Measurements from ENCODE around the gene PIK3AP1.
"Not testable (repeated sequence)": the region's sequence is repeated elsewhere in the genome, so short reads cannot be mapped to it uniquely, and the experiment has no call there.

Gene PIK3AP1

DNA sequence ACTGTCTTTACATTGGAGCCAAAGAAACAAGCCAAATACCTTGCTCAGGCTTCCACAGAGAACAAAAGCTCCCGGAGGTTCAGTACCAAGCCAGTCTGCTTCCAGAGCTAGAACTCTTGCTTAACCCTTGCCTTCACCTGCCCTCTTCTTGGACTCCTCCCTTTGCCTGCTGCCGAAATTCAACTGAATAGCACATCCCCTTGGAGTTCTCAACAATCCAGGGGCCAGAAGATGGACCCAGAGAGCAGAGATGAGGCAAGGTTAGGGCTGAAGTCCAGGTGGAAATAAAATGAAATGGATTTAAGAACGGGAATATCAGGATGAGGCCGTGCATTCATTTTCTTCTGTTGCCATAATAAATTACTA lies 876 bp upstream of the PIK3AP1 start:
- DNase-seq (ENCODE audit: low read depth in 3 of 3), result no peak

DNA sequence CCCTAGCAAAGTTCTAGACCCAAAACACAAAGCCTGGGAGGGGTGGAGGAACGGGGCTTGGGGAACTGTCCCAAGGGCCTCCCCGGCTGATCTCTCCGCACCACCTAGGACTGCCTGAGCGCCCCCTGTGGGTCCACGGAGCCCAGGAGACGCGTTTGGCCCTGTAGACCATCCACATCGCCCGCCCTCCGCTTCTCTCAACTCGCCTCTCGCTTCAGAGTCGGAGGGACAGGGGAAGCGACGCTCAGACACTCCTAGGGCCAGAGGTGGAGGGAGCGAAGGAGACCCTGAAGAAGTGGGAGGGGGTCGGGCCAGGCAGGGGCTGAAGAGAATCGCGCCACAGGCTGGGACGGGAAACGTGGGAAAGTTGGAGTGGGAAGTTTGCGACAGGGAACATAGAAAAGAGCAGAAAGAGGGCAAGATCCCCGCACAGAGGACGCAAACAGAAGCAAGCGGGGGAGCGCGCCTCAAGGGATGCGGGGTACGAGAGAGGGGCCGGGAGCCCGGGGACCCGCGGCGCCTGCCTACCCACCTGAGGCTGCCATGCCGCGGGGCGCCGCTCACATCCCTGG lies 378 bp downstream of the PIK3AP1 start:
- peak; percentile 15 to 41 (median 33) for DNase-seq (ENCODE audit: low read depth in 3 of 3)

DNA sequence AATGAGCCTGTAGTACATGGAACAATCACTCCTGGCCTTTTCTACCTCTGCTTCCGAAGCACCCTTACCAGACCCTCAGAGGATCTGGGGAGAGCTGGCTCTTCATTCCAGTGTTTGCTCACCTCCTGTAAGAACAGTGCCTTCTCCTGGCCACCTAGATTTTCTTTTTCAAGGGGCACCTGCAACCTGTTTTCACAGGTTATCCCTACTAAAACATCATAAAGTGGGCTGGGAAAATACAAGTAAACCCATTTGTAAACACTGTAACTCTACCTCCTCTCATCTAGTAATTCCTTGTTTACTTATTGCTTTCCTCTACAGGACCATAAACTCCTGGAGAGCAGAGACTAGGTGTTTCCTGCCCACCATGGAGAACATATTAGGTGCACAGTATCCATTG lies 1.1 kb downstream of the PIK3AP1 start:
- no peak for DNase-seq (ENCODE audit: low read depth in 3 of 3)

DNA sequence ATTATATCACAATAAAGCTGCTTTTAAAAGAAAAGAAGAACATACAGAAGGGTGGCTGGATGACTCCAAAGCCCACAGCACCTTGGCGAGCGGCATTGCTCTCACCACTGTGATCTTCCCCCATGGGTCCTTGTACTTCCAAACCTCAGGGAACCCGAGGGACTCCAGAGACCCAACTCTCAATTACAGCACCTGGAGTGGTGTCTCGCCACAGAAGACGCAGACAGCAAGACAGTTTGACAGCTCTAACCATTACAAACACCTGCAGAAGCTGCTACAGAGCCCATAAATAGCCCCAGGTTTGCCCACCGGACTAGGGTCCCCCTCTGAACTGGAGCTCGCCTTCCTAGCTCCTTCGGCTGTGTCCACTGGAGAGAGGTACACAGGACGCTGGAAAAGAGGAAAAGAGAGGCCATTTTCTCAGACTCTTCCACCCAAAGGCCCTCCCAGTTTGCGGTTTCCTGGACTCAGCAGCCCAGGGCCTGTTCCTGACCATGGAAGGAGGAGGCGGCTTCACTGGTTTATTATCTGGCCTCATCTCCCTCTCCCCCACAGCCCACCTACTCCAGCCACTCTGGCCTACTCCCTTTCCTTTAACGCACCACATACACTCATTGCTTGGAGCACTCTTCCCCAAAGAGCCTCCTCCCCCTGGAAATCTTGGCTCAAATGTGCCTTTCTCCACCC lies 1.9 kb downstream of the PIK3AP1 start:
- no peak for DNase-seq (ENCODE audit: low read depth in 3 of 3)

DNA sequence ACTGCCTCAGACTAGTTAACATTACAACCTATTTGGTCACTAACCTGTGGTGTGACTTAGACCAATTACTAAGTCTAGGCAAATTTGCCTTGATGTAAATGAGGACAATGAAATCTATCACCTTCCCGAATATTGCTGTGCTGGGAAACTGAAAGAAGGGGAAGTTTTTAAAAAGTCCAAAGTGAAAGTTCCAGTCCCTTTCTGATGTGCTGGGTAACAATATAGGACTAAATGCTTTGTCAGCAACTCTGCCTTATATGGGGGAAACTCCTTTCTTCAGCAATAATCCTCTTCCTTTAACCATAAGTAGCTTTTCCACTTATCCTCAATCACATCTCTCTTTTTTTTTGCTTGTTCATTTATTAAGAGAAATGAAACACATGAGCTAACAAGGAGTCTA lies 3.9 kb downstream of the PIK3AP1 start:
- no peak for DNase-seq (ENCODE audit: low read depth in 3 of 3)

DNA sequence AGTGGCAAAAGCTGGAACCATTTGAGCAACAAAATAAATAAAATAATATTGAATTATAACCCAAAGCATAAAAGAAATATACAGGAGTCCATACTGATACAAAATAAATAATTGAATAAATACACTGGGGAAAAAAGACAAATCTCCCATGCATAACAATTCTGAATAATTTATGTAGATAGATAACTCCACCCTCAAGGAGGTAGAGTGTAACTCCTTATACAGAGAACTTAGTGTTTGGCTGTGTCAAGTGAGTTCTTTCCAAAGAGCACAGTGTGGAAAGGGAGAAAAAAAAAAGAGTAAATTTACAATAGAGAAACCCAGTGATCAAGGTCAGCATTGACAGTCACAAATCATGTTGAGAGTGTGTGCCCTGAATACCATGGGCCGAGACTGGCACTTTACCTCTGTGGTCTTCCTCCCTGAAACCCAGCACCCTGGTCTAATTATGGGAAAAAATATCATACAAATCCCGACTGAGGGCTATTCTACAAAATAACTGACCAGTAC lies 5.5 kb downstream of the PIK3AP1 start:
- DNase-seq (ENCODE audit: low read depth in 3 of 3), result no peak

DNA sequence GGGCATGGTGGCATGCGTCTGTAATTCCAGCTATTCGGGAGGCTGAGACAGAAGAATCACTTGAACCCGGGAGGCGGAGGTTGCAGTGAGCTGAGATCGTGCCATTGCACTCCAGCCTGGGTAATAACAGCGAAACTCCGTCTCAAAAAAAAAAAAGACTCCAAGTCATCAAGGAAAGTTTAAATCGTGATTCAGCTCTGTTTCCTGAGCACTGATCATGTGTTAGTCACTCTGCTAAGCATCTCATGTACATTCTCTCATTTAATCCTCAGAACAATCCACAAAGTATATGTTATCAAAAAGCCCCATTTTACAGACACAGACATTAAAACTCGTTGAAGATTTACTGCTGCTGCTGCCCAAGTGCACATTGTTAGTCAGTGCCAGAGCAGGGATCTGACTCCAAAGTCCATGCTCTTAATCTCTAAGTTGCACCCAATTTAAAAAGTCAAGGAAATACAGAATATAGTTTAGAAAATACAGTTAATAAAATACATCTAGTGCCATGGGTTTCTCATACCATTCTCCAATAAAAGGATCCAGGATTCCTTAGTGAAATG lies 6.2 kb downstream of the PIK3AP1 start:
- DNase-seq (ENCODE audit: low read depth in 3 of 3), result no peak

DNA sequence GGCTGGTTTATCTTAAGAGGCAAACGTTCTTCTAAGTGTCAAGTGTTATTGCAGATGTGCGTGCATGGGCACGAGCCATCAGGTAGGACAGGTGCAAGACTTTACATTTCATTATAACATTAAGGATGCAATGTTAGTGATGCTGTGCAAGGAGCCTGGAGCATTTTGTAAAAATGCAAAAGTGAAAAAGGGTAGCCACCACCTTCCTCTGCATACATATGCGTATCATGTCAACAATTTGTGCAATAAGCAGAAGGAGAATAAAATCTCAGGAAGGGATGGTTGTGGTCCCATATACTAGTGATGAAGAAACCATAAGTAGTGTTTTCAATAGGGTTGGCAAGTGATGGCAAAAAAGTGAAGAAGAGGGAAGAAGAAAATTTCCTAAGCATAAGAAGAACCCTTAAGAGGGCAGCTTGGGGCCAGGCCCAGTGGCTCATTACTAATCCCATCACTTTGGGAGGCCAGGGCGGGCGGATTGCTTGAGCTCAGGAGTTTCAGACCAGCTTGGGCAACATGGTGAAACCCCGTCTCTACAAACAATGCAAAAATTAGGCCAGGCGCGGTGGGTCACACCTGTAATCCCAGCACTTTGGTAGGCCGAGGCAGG lies 7.5 kb downstream of the PIK3AP1 start:
- no peak for DNase-seq (ENCODE audit: low read depth in 3 of 3)

DNA sequence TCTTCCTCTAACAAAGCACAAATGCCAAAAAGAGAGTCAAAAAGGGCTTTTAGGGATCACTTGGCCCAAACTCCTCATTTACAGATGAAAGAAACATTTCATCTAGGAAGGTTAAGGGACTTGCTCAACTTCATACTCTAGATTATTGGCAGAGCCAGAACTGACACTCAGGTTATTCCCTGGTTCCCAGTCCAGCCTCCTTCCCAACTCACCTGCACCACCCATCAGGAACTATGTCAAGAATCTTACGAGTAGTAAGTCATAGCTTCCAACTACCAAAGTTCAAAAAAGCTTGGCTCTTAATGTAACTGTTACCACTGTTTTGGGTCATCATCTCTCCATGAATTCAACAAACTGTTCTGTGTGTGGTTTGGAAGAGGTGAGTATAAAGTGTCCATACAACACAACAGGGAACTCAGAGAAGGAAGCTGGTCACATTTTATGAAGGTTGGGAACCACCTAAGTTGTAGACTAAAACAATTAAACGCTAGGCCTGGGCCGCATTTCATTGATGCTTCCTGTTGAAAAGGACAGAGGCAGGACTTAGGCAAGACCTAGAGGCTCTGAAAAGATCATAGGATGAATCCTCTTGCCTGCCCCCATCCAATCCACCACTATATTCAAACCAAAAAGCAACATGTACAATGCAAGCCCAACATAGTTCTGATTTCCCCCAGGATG lies 9.1 kb downstream of the PIK3AP1 start:
- no peak for DNase-seq (ENCODE audit: low read depth in 3 of 3)

DNA sequence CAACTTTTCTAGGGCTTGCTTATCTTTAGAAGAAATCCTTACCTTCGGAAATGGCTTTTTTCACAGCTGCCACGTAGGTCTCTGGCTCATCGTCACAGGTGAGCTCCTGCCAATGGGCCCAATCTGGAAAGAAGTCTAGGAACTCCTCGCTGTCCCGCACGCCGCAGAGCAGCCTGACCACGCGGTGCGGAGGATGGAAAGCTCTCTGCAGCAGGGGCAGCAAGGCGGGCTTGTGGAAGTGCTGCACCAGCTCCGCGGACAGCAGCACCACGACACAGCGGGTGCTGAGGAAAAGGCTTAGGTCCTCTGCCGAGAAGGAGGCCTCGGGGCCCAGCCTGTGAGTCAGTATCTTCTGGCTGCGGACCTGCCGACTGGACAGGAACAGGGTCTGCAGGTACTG lies 10.8 kb downstream of the PIK3AP1 start:
- DNase-seq (ENCODE audit: low read depth in 3 of 3), result no peak

DNA sequence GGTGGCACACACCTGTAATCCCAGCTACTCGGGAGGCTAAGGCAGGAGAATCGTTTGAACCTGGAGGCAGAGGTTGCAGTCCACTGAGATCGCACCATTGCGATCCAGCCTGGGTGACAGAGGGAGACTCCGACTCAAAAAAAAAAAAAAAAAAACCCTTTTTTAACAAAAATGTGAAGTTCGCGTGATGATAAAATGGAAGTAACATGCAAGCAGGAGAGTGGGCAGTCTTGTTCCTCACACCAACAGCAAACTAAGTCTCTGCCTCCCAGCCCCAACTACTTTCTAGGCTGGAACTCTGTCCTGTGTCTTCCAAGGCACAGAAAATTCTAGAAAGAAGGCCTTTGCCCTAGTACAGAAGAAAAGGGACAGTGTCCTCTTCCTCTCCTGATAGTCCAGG lies 11.3 kb downstream of the PIK3AP1 start:
- DNase-seq (ENCODE audit: low read depth in 3 of 3), result no peak

DNA sequence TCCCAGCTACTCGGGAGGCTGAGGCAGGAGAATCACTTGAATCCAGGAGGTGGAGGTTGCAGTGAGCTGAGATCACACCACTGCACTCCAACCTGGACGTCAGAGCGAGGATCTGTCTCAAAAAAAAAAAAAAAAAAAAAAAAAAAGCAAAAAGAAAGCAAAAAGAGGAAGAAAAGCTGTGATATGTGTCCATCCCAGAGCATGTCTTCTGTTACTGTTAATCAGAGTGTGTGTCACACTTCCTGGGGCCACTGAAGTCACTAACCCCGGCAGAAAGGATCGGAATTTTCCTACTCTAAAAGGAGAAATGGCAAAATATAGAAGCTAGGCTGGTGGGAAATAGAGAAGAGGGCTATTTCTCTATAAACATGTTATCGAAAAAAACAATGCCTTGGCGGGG lies 11.9 kb downstream of the PIK3AP1 start:
- DNase-seq (ENCODE audit: low read depth in 3 of 3), result no peak

DNA sequence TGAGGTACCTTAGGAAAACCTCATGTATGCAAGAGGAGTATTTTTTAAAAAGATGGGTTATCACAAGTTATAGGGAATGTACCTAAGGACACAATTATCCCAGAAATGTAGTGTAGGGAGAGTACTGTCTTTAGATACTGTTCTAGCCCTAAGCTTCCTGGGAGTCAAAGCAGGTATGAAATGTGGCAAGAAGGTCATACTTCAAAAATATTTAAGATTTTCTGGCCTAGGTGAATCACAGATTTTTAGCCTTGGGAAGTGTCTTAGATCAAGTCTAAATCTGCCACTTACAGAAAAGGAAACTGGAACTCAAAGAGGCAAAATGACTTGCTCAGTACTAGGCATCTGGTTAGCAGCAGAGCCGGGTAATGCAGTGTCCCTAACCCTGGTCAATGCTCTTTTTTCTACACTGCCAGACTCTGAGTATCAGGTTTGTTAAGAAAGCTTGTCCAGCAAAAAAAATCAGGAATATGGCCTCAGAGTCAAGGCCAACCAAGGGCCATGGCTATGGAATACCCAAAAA lies 13.9 kb downstream of the PIK3AP1 start:
- no peak for DNase-seq (ENCODE audit: low read depth in 3 of 3)

DNA sequence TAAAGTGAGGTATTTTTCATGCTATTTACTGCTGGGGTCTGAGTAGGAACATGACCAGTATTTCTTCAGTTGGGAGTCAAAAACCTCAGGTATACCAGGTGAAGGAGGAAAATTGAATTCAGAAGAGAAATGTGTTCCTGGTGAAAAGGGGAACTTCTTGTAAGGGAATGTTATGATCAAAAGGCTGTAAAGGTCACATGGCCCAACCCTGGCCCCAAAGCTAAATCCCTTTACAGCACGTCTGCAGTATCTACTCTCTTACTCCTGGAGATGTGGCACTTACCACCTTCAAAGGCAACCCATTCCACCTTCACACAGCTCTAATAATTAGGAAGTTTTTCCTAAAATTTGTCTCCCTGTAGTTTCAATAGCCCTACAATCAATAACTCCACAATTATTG lies 15.2 kb downstream of the PIK3AP1 start:
- DNase-seq (ENCODE audit: low read depth in 3 of 3), result no peak

DNA sequence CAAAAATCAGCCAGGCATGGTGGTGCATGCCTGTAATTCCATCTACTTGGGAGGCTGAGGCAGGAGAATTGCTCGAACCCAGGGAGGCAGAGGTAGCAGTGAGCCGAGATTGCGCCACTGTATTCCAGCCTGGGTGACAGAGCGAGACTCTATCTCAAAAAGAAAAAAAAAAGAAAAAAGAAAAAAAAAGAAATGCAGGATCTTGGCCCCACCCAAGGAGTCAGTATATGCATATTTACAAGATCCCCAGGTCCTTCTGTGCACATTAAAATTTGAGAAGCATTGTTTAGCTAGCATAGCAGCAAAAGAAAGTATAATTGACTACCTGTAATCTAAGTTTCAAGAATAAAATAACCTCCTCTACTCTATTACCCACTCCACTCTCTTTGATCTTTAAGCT lies 15.8 kb downstream of the PIK3AP1 start:
- no peak for DNase-seq (ENCODE audit: low read depth in 3 of 3)

DNA sequence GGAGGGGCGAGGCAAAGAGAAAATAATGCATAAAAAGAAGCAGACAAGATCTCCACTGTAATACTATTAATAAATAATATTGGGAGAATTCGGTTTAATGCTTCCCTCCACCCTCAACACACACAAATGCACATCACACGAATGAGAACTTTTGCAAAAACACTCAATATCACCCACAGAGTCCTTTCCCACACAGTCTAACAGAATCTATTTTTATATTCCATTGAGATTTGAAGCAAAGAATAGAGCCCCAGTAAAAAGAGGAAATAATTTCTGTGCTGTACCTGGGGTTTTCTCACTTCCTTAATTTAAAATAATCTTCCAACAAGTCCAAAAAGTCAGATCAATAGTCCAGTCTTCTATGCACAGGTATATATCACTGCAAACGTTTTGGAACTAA lies 17.0 kb downstream of the PIK3AP1 start:
- DNase-seq (ENCODE audit: low read depth in 3 of 3), result no peak

DNA sequence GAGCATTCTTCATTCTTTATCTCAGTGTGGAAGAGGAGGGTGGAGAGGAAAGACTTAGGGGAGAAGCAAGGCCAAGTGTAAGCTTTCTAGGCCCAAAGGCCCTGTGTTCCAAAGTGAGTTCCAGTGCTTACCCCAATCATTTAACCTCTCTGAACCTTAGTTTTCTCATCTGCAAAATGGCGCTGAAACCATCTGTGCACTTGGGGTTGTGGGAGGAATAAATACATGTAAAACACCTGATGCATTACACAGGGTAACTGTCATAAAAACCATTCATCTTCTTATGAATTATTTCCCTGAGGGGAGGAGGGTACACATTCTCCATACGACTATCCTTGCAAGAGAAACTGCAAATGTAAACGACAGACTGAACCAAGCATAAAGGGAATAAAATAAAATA lies 19.0 kb downstream of the PIK3AP1 start:
- DNase-seq (ENCODE audit: low read depth in 3 of 3), result no peak

DNA sequence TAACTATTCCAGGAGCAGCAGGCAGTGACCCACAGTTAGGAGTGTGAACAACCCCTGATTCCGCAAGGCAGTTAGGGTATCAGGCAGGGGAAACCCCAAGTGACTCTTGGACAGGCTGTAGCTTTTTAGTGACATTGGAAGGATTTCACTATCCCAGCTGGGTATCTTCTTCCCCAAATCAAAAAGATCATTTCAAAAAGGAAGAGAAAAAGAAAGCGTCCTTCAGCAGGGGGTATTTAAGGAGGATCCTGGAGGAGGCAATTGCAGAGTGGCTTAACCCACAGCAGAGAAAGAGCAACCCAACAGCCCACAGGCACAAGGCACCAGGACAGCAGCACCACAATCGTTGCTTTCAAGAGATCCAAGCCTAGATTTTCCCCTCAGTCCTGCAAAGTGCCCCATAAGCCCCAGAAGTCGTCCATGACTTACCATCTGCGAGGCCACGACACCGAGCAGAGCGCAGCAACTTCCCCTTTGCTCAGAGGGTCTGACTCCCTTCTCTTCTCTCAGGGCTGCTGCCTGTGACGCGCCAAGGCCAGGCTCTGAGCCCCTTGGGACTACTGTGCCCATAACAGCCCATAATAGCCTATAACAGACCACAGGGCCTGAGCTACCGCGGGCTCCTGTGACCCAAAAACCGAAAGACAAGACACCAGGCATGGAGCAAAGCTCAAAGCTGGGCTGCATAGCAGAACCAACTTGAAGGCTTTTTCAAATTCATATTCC lies 19.8 kb downstream of the PIK3AP1 start:
- no peak for DNase-seq (ENCODE audit: low read depth in 3 of 3)

DNA sequence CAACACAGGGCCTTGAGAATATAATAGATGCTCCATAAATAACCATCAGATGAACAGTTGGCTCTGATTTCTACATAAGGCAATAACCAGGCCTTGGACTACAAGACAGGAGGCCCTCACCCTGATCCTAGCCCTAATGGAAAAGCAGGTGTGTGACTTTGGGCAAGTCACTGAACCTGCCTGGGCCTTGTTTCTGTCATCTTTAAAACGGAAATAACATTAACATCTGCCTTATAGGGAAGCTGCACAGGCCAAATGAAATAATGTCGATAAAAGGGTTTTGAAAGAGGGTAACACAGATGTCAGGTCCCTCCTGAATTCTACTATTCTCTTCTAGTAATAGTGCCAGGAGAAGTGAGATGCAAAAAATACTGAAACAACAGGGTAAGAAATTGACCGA lies 20.7 kb downstream of the PIK3AP1 start:
- DNase-seq (ENCODE audit: low read depth in 3 of 3), result no peak

DNA sequence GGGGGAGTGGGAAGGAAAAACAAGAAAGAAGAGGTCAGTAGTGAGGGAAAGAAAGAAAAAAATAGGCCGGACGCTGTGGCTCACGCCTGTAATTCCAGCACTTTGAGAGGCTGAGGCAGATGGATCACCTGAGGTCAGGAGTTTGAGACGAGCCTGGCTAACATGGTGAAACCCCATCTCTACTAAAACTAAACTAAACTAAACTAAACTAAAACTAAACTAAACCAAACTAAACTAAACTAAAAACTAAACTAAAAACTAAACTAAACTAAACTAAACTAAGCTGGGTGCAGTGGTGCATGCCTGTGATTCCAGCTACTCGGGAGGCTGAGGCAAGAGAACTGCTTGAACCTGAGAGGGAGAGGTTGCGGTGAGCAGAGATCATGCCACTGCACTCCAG lies 22.0 kb downstream of the PIK3AP1 start:
- DNase-seq (ENCODE audit: low read depth in 3 of 3), result not testable (repeated sequence)

DNA sequence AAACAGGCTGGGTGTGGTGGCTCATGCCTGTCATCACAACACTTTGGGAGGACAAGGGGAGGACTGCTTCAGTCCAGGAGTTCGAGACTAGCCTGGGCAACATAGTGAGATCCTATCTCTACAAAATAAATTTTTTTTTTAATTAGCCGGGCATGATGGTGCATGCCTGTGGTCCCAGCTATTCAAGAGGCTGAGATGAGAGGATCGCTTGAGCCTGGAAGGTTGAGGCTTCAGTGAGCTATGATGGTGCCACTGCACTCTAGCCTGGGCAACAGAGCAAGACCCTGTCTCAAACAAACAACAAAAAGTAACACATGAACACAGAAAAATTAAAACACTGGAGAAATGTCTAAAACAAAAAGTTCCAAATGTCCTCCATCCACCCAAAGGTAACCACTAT lies 22.9 kb downstream of the PIK3AP1 start:
- no peak for DNase-seq (ENCODE audit: low read depth in 3 of 3)
